ENCODE results near the gene AHRR. TPM values are rescaled to one million over a fixed set of nuclear protein-coding genes. Genes with fewer than 3 reads are reported as not detected.

Gene AHRR
- total RNA-seq, 1 experiment from 2014 or later, result 2.2 TPM

GRCh38 chr5:451587-452458 lies 130.3 kb downstream of the AHRR start:
- Histone ChIP-seq H3K9ac (ENCODE audit: extremely low read depth, insufficient read length, low read length) (no peak overlapping the region), H2AK5ac (ENCODE audit: insufficient read length, low read length) (no peak overlapping the region), H3K9me3 (ENCODE audit: control insufficient read depth, low read depth, low read length) (no peaks in the 10 kb centered on the region), H2BK20ac (ENCODE audit: low read depth, low read length, poor library complexity, severe bottlenecking) (no peak overlapping the region), H3K56ac (ENCODE audit: insufficient read length, low read depth, low read length) (no peak overlapping the region), H3K4me2 (ENCODE audit: insufficient read depth, insufficient read length, low read length) (no peak overlapping the region), H4K5ac (ENCODE audit: insufficient read length, low read depth, low read length) (no peak overlapping the region), H3K27ac (ENCODE audit: insufficient read length, low read depth, low read length) (no peak overlapping the region), H3K27me3 (ENCODE audit: insufficient read depth, low read length) (no peaks in the 10 kb centered on the region), H4K91ac (ENCODE audit: insufficient read length, low read depth, low read length) (no peak overlapping the region), H2BK12ac (ENCODE audit: insufficient read length, low read depth, low read length) (no peak overlapping the region), H2BK5ac (ENCODE audit: insufficient read length, low read length) (no peak overlapping the region), H2BK15ac (ENCODE audit: low read depth, low read length) (no peak overlapping the region), H3K79me2 (ENCODE audit: insufficient read depth, low read length) (no peaks in the 10 kb centered on the region), H4K20me1 (ENCODE audit: control insufficient read depth, insufficient read depth, insufficient read length) (no peaks in the 10 kb centered on the region), H3K23me2 (ENCODE audit: insufficient read length, low read depth, low read length, poor library complexity, severe bottlenecking) (no peaks in the 10 kb centered on the region), H2BK120ac (ENCODE audit: low read depth, low read length, poor library complexity, severe bottlenecking) (no peak overlapping the region), H4K8ac (replicated peaks; ENCODE audit: insufficient read length, low read depth, low read length) (no peak overlapping the region), H3T11ph (ENCODE audit: low read length) (no peak overlapping the region), H3K79me1 (ENCODE audit: insufficient read depth, low read depth, low read length, poor library complexity, severe bottlenecking) (no peaks in the 10 kb centered on the region), H3K23ac (ENCODE audit: insufficient read length, low read depth, low read length) (no peak overlapping the region), H2AFZ (ENCODE audit: low read length) (no peak overlapping the region), H3K4ac (ENCODE audit: low read depth, low read length) (no peak overlapping the region), H3K18ac (ENCODE audit: insufficient read length, low read depth, low read length) (no peak overlapping the region), H3K14ac (ENCODE audit: insufficient read depth, low read length) (no peak overlapping the region), H3K4me1 (ENCODE audit: insufficient read depth, low read length) (no peaks in the 10 kb centered on the region; the same call in 1 of the 2 replicates)
- TF ChIP-seq CTCF (conservative IDR thresholded peaks at IDR 0.05), result no peak
- peaks cover 10 to 16% of the 10 kb centered on the region in 2 experiments for H3K9me3 Mint-ChIP-seq
- no CpG with 5 or more reads among the region's 5 CpGs for WGBS (ENCODE audit: extremely low coverage, insufficient read length, low lambda C conversion rate)
- no peak overlapping the region for H3K27ac Mint-ChIP-seq
- peaks cover 13% of the 10 kb centered on the region in 2 experiments for H3K4me1 Mint-ChIP-seq
- no peak overlapping the region for H3K4me3 Mint-ChIP-seq
- DNase-seq, result no peak
- peaks cover 70 to 89% (median 88%) of the 10 kb centered on the region in 3 experiments for H3K36me3 Mint-ChIP-seq (ENCODE audit: insufficient read depth in 1 of 3, low read depth in 3 of 3)
- H3K27me3 Mint-ChIP-seq (ENCODE audit: low read depth), result no peaks in the 10 kb centered on the region
